ENCODE results near the gene C5orf15.
A peak's percentile ranks its signal among the peaks of the same experiment; 100 is the strongest.
"Not testable (repeated sequence)": the region's sequence is repeated elsewhere in the genome, so short reads cannot be mapped to it uniquely, and the experiment has no call there.

The C5orf15 gene

GRCh38 chr5:133959643-133960042 lies 8.8 kb downstream of the C5orf15 start:
- no peak for DNase-seq

- no peak for DNase-seq
Observed at GRCh38 chr5:133957591-133957990, 10.8 kb downstream of the C5orf15 start.

DNA sequence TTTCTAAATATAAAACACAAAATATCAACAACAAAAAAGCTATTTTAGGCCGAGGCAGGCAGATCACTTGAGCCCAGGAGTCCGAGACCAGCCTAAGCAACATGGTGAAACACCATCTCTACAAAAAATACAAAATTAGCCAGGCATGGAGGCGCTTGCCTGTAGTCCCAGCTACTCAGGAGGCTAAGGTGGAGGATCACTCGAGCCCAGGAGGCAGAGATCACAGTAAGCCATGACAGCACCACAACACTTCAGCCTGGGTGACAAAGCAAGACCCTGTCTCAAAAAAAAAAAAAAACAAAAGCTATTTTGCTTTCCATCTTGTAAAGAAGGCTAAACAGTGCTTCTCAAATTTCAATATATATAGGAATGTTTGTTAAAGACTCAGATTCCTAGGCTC lies 11.3 kb downstream of the C5orf15 start:
- DNase-seq = no peak

DNA sequence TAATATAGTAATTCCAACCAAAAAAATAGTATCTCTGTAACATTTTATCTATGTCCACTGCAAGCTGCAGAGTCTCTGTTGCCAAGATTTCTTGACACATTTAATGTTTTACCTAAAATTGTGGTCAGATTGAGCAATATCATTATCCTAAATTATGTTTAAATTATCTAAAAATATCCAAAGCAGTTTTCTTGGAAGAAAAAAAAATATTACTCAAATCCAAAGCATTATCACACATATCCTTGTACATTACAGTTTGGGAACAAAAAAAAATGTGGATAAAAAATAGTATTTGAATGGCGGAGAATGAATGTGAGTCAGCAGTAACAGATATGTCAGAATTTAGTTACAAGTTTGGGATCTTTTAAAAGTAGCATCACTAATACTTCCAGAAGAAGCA lies 12.2 kb downstream of the C5orf15 start:
- DNase-seq = not testable (repeated sequence)

DNA sequence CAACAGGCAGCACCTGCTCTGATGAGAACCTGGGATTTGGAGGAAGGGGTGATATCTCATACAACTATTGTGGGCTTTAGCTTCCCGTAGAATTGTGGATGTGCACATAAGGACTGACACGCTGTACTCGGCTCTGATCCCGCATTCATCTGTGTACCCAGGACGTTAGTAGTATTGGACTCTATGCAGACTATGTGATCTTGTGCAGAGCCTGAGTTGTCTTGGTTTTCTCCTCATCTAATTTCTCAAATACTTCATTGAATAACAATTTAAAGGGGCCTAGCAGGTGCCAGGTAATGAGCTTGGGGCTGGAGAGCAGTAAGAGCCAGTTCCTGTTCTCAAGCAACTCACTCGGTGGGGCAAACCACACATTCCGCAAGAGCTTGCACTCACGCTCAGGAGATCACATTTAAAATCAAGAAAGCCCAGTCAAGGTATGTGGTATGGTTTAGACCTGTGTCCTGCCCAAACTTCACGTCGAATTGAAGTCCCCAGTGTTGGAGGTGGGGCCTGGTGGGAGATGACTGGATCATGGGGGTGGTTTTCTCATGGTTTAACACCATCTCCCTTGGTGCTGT lies 14.8 kb downstream of the C5orf15 start:
- no peak for DNase-seq

DNA sequence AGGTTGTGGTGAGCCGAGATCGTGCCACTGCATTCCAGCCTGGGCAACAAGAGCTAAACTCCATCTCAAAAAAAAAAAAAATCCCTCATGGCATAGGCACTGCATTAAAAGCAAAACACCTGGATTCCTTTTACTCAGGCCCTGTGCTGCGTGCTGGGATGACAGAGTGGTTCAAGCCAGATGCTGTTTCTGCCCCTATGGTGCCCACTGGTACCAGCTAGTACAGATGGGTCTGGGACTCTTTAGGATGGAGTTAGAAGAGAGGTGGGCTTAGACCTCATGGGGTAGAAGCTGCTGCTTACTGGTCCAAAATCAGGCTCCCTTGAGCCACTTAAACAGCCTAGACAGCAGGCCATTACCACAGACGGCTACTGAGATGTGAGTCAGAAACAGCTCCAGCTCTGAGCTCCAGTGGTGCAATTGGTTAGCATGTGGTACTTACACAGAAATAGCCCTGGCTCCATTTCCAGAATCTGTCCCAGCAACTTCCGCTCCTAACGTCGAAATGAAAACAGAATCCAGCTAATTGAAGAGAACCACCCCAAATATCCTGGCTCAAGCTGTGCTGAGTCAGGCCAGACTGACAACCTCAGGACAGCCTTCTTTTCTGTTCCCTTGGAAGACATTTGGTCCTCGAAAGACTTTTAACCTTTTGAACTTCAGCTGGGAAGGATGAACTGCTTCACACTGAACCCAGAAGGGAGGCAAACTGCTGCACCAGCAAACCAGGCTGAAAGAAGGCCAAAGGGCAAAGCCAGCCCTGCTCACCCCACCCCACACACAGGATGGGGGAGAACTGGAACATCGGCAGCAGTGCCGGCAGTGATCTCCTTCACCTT lies 15.5 kb downstream of the C5orf15 start:
- DNase-seq = no peak

DNA sequence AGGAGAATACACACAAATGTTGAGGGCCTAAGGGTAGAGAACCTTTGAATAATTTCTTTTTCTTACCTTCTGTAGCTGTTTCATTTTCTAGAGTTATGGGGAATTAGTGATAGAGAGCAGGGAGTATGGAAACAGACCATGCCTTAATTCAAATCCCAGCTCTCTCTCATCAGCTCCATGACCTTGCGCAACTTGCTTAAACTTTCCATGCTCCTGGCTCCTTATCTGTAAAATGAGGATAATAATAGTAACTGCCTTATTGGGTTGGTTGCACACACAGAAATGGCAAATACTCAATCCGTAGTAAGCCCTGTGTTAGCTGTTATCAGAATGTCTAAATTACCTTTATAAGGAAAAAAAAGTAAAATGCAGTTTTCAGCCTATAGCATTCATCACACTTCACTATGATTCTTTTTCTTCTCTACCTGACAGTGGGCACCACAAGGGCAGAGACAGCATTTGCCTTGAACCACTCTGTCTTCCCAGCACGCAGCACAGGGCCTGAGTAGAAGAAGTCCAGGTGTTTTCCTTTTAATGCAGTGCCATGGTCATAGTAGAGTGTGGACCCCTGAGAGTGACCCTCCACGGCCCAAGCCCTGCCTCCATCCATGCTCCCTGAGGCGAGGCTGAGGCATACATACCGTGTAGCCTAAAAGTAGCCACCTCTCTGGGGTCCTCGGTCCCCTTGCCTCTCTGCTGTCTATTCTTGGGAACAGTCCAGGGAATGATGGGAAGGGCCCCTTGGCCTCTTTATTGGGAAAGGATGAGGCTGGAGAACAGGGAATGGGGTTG lies 17.4 kb downstream of the C5orf15 start:
- no peak for DNase-seq

- no peak for DNase-seq
Observed at GRCh38 chr5:133948721-133949120, 19.7 kb downstream of the C5orf15 start.

- DNase-seq = no peak
Observed at GRCh38 chr5:133947431-133947841, 21.0 kb downstream of the C5orf15 start.

DNA sequence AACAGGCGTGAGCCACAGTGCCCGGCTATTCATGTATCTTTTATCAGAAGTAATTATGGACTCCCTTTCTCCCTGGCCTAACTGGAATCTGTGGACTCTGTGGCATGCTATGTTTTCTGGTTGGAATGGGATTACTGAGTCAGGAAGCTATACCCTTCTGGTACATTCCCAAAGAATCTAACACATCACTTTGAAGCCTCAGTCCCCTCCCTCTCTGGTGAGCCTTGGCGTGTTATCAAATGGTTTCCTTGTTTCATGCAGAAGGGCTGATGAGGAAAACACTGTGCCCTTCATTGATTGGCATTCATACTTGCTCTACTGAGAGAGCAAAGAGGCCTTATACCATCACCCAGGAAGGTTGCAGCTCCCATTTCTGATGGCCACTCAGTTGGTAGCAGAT lies 22.9 kb downstream of the C5orf15 start:
- DNase-seq = no peak

DNA sequence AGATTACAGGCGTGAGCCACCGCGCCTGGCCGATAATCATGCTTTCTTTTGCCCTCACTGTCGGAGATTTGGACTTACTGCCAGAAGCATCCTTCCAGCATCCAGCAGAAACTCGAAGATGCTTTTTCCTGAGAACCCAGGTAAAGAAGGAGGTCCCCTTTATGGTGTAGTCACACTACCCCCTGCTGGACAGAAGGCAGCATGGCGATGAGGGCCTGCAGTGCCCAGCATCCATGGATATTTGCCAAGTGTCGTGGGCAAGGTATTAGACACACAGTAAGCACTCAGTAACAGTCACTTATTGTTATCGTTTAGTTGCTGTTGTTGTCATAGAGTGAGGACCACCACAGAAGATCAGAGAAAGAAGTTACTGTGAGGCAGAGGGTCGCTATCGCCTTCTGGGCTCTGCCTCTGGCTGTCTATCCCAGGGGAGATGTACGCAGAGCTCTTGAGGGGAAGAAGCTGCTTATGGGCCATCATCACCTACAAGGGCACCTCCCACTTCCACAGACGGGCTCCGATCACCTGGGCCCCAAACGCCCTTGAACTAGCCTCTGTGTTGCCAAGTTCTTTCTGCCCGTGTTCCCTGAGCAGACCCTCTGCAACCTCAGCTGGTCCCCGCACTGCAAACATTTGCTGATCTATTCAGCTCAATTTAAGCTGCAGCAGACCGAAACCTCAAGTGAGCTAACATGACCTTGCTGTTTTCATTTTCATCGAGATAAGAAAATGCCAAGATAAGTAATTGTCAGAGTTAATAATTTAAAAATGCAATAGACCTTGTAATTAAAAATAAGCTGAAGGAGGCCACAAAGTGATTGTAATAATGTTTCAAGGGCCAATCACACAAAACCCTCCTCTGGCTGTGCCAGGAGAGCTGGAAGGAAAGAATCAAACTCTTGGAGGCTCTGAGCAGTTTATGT lies 23.9 kb downstream of the C5orf15 start:
- peak; percentile 77 for DNase-seq

GRCh38 chr5:133943475-133943817 lies 25.0 kb downstream of the C5orf15 start:
- DNase-seq = no peak

DNA sequence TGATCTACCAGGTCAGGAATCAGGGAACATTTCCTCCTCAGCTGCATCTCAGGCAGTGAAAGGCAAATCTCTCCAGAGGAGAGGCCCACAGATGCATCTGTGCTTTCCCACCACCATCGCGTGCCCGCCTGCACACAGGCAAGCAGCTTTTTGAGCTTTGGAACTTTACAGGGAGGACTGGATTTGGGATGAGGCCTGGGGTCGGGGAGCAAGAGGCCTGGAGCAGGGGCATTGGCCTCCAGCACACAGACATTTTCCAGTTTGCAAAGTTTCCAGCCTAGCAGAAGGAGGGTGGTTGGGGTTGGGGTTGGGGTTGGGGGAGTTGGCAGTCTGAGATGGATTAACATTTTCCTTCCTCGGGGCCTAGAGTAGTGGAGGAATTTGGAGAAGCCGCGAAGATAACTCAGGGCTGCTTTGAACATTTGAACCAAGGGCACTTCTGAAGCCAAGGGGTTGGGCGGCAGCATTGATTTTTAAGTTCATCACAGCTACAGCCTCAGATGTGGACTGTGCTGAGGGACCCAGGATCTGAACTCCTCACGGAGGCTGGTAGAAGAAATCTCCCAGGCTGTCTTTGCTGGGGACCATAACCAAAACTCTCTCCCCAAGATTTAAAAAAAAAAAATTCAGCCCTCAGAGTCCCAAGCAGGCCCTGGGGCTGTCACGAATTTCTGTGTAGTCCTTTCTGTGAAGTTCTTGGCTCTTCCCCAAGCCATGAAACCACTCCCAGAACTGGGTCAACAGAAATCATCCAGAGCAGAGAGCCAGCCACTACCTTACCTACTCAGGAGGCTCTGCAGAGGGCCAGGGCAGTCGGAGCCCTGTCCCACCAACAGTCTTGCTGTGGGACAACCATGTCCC lies 25.6 kb downstream of the C5orf15 start:
- DNase-seq = no peak

DNA sequence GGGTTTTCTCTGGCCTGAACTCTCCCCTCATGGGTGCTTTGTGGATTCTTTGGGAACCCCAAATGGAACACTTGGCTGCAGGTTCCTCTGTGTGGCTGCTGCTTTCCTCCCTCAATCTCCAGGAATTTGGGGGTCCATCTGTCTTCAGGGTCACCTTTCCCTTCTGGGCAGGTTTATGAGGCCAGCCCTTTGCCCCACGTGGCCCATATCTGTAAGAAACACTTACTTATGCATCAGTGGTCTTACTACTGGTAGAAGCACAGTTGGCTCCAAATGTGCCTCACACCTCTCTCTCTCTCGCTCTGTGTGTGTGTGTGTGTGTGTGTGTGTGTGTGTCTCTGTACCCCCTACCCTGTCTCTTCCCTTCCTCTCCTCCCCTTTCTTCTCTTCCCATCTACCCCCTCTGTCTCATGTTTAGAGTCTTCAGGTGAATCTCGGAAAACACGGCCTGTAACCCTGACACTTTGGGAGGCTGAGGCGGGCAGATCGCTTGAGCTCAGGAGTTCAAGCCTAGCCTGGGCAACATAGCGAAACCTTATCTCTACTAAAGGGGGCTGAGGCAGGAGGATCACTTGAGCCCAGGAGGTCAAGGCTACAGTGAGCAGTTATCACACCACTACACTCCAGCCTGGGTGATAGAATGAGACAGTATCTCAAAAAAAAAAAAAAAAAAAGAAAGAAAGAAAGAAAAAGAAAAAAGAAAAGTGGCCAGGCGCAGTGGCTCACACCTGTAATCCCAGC lies 26.8 kb downstream of the C5orf15 start:
- DNase-seq = no peak

DNA sequence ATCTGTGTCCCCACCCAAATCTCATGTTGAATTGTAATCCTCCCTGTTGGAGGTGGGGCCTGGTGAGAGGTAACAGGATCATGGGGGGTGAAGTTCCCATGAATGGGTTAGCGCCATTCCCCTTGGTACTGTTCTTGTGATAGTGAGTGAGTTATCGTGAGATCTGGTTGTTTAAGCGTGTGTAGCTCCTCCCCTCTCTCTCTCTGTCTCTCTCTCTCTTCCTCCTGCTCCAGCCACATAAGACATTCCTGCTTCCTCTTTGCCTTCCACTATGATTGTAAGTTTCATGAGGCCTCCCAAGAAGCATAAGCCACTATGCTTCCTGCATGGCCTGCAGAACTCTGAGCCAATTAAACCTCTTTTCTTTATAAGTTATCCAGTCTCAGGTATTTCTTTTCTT lies 28.8 kb downstream of the C5orf15 start:
- no peak for DNase-seq

- DNase-seq = no peak
Observed at GRCh38 chr5:133938929-133939328, 29.5 kb downstream of the C5orf15 start.

- DNase-seq = no peak
Observed at GRCh38 chr5:133938039-133938821, 30.2 kb downstream of the C5orf15 start.

GRCh38 chr5:133937628-133938027 lies 30.8 kb downstream of the C5orf15 start:
- not testable (repeated sequence) for DNase-seq

DNA sequence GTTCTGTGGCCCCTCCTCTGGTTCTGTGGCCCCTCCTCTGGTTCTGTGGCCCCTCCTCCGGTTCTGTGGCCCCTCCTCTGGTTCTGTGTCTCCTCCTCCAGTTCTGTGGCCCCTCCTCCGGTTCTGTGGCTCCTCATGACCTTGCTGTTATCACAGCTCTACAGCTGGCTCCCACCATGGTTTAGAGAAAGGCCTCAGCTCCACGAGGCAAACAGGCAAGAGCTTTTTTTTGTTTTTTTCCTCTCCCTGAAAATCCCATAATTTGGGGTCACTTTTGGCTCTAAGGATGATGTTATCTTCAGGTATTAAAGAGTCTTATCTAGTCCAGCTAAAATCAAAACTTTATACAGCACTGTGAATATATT lies 31.8 kb downstream of the C5orf15 start:
- no peak for DNase-seq

DNA sequence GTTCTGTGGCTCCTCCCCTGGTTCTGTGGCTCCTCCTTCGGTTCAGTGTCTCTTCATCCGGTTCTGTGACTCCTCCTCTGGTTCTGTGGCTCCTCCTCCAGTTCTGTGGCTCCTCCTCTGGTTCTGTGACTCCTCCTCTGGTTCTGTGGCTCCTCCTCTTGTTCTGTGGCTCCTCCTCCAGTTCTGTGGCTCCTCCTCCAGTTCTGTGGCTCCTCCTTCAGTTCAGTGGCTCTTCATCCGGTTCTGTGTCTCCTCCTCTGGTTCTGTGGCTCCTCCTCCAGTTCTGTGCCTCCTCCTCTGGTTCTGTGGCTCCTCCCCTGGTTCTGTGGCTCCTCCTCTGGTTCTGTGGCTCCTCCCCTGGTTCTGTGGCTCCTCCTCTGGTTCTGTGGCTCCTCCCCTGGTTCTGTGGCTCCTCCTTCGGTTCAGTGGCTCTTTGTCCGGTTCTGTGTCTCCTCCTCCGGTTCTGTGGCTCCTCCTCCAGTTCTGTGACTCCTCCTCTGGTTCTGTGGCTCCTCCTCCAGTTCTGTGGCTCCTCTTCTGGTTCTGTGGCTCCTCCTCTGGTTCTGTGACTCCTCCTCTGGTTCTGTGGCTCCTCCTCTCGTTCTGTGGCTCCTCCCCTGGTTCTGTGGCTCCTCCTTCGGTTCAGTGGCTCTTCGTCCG lies 32.3 kb downstream of the C5orf15 start:
- DNase-seq = not testable (repeated sequence)

Measured in activated CD4-positive, alpha-beta T cell treated with anti-CD3 and anti-CD28 coated beads for 48 hours (primary cell).